ENCODE data around the gene NTM. TPM values are rescaled to one million over a fixed set of nuclear protein-coding genes. Genes with fewer than 3 reads are reported as not detected.

Gene NTM
- total and polyA plus RNA-seq, 2 of the 8 experiments (the other 6 are each of a cell fraction or from before 2014, with no cell fraction given), result 13.4 to 20.0 TPM

DNA sequence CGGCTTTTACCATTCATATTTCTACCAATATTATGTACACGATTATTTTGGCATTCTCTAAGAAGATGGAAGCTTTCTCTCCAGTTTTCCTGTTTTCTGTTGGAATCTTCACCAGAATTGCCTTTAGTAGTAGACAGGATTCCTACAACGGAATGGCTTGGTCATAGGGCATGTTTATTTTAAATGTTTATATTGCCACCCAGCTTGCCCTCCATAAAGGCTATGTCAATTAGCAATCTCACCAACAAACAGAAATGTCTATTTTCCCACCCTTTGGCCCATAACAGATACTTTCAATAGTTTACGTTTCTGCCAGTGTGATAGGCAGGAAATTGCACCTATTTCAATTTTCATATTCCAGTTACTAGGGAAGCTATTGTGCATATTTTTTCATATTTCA, 893.5 kb downstream of the NTM start:
- no peak overlapping the region for H3K4me3 ChIP-seq (ENCODE audit: extremely low read depth in 1 of 4, insufficient read depth in 2 of 4, low read depth in 3 of 4, low read length in 4 of 4)
- no peak overlapping the region for H3K56ac ChIP-seq (replicated peaks; ENCODE audit: insufficient read length, low read depth, low read length)
- no peak overlapping the region for H4K8ac ChIP-seq (ENCODE audit: extremely low read depth, insufficient read depth, low read length)
- H3K36me3 ChIP-seq (ENCODE audit: control insufficient read depth in 2 of 4, insufficient read depth in 4 of 4, low read length in 3 of 4), result no peaks in the 10 kb centered on the region
- no peak overlapping the region for H2BK15ac ChIP-seq (ENCODE audit: low read length)
- no peak overlapping the region for H3K27ac ChIP-seq (ENCODE audit: low read depth, low read length)
- no peak overlapping the region for H3K9ac ChIP-seq (replicated peaks in 1 of 4; ENCODE audit: extremely low read depth in 1 of 4, low read depth in 3 of 4, low read length in 3 of 4)
- POLR2A ChIA-PET (ENCODE audit: partially characterized antibody), result no interaction called here
- H2AK5ac ChIP-seq (ENCODE audit: low read depth, low read length), result no peak overlapping the region
- no peaks in the 10 kb centered on the region for H4K20me1 ChIP-seq (replicated peaks in 1 of 2; ENCODE audit: control insufficient read depth in 1 of 2, insufficient read depth in 2 of 2, low read length in 2 of 2)
- no peak overlapping the region for H2BK20ac ChIP-seq (ENCODE audit: low read length)
- H3K4ac ChIP-seq (replicated peaks; ENCODE audit: insufficient read length, low read depth, low read length), result no peak overlapping the region
- H2BK12ac ChIP-seq (ENCODE audit: low read depth, low read length), result no peak overlapping the region
- no peak overlapping the region for H3K14ac ChIP-seq (ENCODE audit: insufficient read length)
- no peaks in the 10 kb centered on the region for H3K9me3 ChIP-seq (ENCODE audit: insufficient read depth in 2 of 2, low read depth in 1 of 2, low read length in 1 of 2)
- no peak overlapping the region for H2AFZ ChIP-seq (ENCODE audit: low read length)
- no peak overlapping the region for H3K4me2 ChIP-seq (ENCODE audit: insufficient read depth in 1 of 2, low read depth in 2 of 2, low read length in 2 of 2)
- CTCF ChIA-PET (ENCODE audit: partially characterized antibody), result interaction anchor here (2.4 kb wide), 1 partner anchor 36 kb away, joined by 9 read pairs; no protein-coding TSS in a partner anchor
- no peak overlapping the region for H2BK120ac ChIP-seq (replicated peaks; ENCODE audit: low read depth, low read length)
- DNase-seq (ENCODE audit: low read depth in 1 of 2, low spot score in 2 of 2) (no peak), FAIRE-seq (no peak)
- no peak overlapping the region for H4K91ac ChIP-seq (replicated peaks; ENCODE audit: insufficient read length, low read length)
- H3K27me3 ChIP-seq (replicated peaks in 1 of 4; ENCODE audit: control insufficient read depth in 3 of 4, extremely low read depth in 1 of 4, insufficient read depth in 3 of 4, low read length in 3 of 4), result no peaks in the 10 kb centered on the region
- no peak overlapping the region for H3K18ac ChIP-seq (ENCODE audit: extremely low read depth, low read length)
- no peaks in the 10 kb centered on the region; the same call in 1 of the 2 replicates for H3K23me2 ChIP-seq (ENCODE audit: low read depth, low read length)
- no peak overlapping the region for H3K23ac ChIP-seq (ENCODE audit: insufficient read length)
- H2BK5ac ChIP-seq (ENCODE audit: low read depth, low read length), result no peak overlapping the region
- no peaks in the 10 kb centered on the region for H3K4me1 ChIP-seq (replicated peaks in 1 of 4; ENCODE audit: control insufficient read depth in 3 of 4, insufficient read depth in 4 of 4, low read length in 3 of 4)
- H4K5ac ChIP-seq (ENCODE audit: insufficient read length, low read depth, low read length), result no peak overlapping the region
- H3K79me1 ChIP-seq (ENCODE audit: low read depth, low read length), result no peaks in the 10 kb centered on the region
- 86% methylated on average over 4 of the region's 4 CpGs; no CpG with 5 or more reads in 1 of the 2 experiments for WGBS, 2 experiments (ENCODE audit: extremely low coverage in 1 of 2, insufficient coverage in 1 of 2, insufficient read length in 1 of 2, insufficient replicate concordance in 2 of 2, low coverage in 1 of 2, low lambda C conversion rate in 2 of 2, missing lambda C conversion rate in 1 of 2)
- H3K79me2 ChIP-seq (ENCODE audit: control insufficient read depth in 1 of 2, insufficient read depth in 2 of 2, low read length in 2 of 2), result no peaks in the 10 kb centered on the region
- TF ChIP-seq POLR2A (IDR thresholded peaks at IDR 0.05; ENCODE audit: control extremely low read depth in 1 of 2, low read depth in 2 of 2, low read length in 2 of 2) (no peak), CEBPB (IDR thresholded peaks at IDR 0.05; ENCODE audit: low read depth, low read length) (no peak), NANOG (IDR thresholded peaks at IDR 0.05; ENCODE audit: insufficient read depth, low read depth, low read length, poor library complexity, severe bottlenecking) (no peak), GTF2F1 (IDR thresholded peaks at IDR 0.05; ENCODE audit: borderline replicate concordance, low read depth, low read length) (no peak), JUND (IDR thresholded peaks at IDR 0.05; ENCODE audit: low read length) (no peak), PHF8 (conservative IDR thresholded peaks at IDR 0.05; ENCODE audit: low read depth, low read length) (no peak), CBX8 (IDR thresholded peaks at IDR 0.05; ENCODE audit: borderline replicate concordance, low read depth, low read length) (no peak), POU5F1 (IDR thresholded peaks at IDR 0.05; ENCODE audit: low read depth, low read length) (no peak), JUN (IDR thresholded peaks at IDR 0.05; ENCODE audit: low read depth, low read length) (no peak)
- TF ChIP-seq, protein P1, sequence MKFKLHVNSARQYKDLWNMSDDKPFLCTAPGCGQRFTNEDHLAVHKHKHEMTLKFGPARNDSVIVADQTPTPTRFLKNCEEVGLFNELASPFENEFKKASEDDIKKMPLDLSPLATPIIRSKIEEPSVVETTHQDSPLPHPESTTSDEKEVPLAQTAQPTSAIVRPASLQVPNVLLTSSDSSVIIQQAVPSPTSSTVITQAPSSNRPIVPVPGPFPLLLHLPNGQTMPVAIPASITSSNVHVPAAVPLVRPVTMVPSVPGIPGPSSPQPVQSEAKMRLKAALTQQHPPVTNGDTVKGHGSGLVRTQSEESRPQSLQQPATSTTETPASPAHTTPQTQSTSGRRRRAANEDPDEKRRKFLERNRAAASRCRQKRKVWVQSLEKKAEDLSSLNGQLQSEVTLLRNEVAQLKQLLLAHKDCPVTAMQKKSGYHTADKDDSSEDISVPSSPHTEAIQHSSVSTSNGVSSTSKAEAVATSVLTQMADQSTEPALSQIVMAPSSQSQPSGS (IDR thresholded peaks at IDR 0.05; ENCODE audit: low read length), result no peak
- TF ChIP-seq, protein P2, sequence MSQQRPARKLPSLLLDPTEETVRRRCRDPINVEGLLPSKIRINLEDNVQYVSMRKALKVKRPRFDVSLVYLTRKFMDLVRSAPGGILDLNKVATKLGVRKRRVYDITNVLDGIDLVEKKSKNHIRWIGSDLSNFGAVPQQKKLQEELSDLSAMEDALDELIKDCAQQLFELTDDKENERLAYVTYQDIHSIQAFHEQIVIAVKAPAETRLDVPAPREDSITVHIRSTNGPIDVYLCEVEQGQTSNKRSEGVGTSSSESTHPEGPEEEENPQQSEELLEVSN (IDR thresholded peaks at IDR 0.05), result no peak
